HCT116 (cell line): ENCODE data around the gene SLC28A2. TPM values are rescaled to one million over a fixed set of nuclear protein-coding genes. Genes with fewer than 3 reads are reported as not detected.

Source experiments
- ATAC-seq: fragments of 200-7000 bp; cut with Tn5 transposase; 2 replicates; pipeline ENCODE4 v1.9.1; 2020; ENCODE audit warnings: mild to moderate bottlenecking, moderate library complexity
- BruUV-seq: library from RNA; stranded (reverse); fragments of 400-500 nt; replicated peaks from 2 replicates; lab custom pipeline; 2021; lab: Mats Ljungman, UMichigan
- CTCF ChIA-PET: fragments of 300-600 bp; sonication (Branson Sonifier 250); formaldehyde crosslinking; loops from one replicate; lab custom pipeline; 2021; ENCODE audit warnings: antibody characterized with exemption; lab: Charles Lee
- POLR2A ChIA-PET: fragments of 300-600, 350-600 bp; sonication (Branson Sonifier 250); formaldehyde crosslinking; loops from one replicate; lab custom pipeline; 2021; ENCODE audit warnings: antibody characterized with exemption; lab: Charles Lee
- RAD21 ChIA-PET, 2 experiments: fragments of 300-600 bp; sonication (Branson Sonifier 250); formaldehyde crosslinking; loops; one replicate each; lab custom pipeline; 2023; ENCODE audit warnings: low total read pairs in 2 of 2; ENCODE audit not compliant: uncharacterized antibody in 2 of 2, unreplicated experiment in 2 of 2, low non-redundant PET in 1 of 2; lab: Charles Lee
- DNase-seq: peaks from one replicate; pipeline ENCODE4 v3.0.0-alpha.2; 2010; ENCODE audit warnings: low read depth, low spot score
- H2AFZ ChIP-seq: fragments of 200-600 bp; shearing (Covaris generic), sonication (generic); 2 replicates; pipeline ENCODE4 v1.6.1; 2017; ENCODE audit warnings: low read depth, mixed run types, mixed read lengths, antibody characterized with exemption, low read length; ENCODE audit not compliant: poor library complexity, severe bottlenecking
- H3K27ac ChIP-seq: 2 replicates; pipeline ENCODE4 v1.5.1; 2012; ENCODE audit warnings: low read depth, low read length
- H3K27me3 ChIP-seq: fragments of 200-600 bp; sonication (generic); 2 replicates; pipeline ENCODE4 v1.6.1; 2016; ENCODE audit warnings: mixed run types, low read length, mixed read lengths; ENCODE audit not compliant: insufficient read depth
- H3K36me3 ChIP-seq, 2 experiments: fragments of 200-500 bp in 1 of 2; fragments of 200-600 bp in 1 of 2; sonication (Bioruptor generic) in 1 of 2; sonication (generic) in 1 of 2; 2 replicates each; pipeline versions ENCODE4 v1.5.1 to v1.6.1; 2014 to 2016; ENCODE audit warnings: low read length in 2 of 2, inconsistent platforms in 1 of 2, mixed read lengths in 1 of 2, mixed run types in 1 of 2; ENCODE audit not compliant: insufficient read depth in 2 of 2, control insufficient read depth in 1 of 2
- H3K4me1 ChIP-seq, 2 experiments: fragments of 200-600 bp in 1 of 2; sonication (generic) in 1 of 2; 2 replicates each; pipeline versions ENCODE4 v1.5.1 to v1.6.1; 2012 to 2017; ENCODE audit warnings: low read length in 2 of 2, inconsistent platforms in 1 of 2, mild to moderate bottlenecking in 1 of 2, mixed read lengths in 1 of 2, mixed run types in 1 of 2, moderate library complexity in 1 of 2; ENCODE audit not compliant: insufficient read depth in 2 of 2, control insufficient read depth in 1 of 2
- H3K4me2 ChIP-seq: fragments of 200-600 bp; sonication (generic); 2 replicates; pipeline ENCODE4 v1.6.1; 2017; ENCODE audit warnings: mixed run types, low read length, mixed read lengths
- H3K4me3 ChIP-seq, 2 experiments: fragments of 200-600 bp in 1 of 2; sonication (generic) in 1 of 2; replicated peaks in 1 of 2; 2 replicates each; pipeline ENCODE4 v1.5.1; 2011 to 2016; ENCODE audit warnings: low read length in 2 of 2, control low read depth in 1 of 2, low read depth in 1 of 2, mild to moderate bottlenecking in 1 of 2, mixed read lengths in 1 of 2, mixed run types in 1 of 2
- H3K79me2 ChIP-seq: fragments of 200-600 bp; sonication (generic); 2 replicates; pipeline ENCODE4 v1.6.1; 2017; ENCODE audit warnings: mild to moderate bottlenecking, mixed run types, low read length, moderate library complexity, mixed read lengths; ENCODE audit not compliant: insufficient read depth
- H3K9ac ChIP-seq: fragments of 200-600 bp; sonication (generic); 2 replicates; pipeline ENCODE4 v1.6.1; 2016; ENCODE audit warnings: low read length, mixed read lengths
- H3K9me2 ChIP-seq: fragments of 200-600 bp; sonication (generic), shearing (Covaris generic); 2 replicates; pipeline ENCODE4 v1.6.1; 2017; ENCODE audit warnings: mixed run types, mild to moderate bottlenecking, moderate library complexity; ENCODE audit not compliant: insufficient read depth
- H3K9me3 ChIP-seq, 2 experiments: fragments of 200-500 bp in 1 of 2; fragments of 200-600 bp in 1 of 2; sonication (Bioruptor generic) in 1 of 2; sonication (generic) in 1 of 2; 2 replicates each; pipeline ENCODE4 v1.6.1; 2014 to 2017; ENCODE audit warnings: low read length in 2 of 2, mixed read lengths in 2 of 2, inconsistent platforms in 1 of 2, low read depth in 1 of 2, mild to moderate bottlenecking in 1 of 2, mixed run types in 1 of 2, moderate library complexity in 1 of 2; ENCODE audit not compliant: control insufficient read depth in 1 of 2, insufficient read depth in 1 of 2
- H4K20me1 ChIP-seq: fragments of 200-600 bp; sonication (generic), shearing (Covaris generic); 2 replicates; pipeline ENCODE4 v1.6.1; 2017; ENCODE audit warnings: mixed run types, mild to moderate bottlenecking, moderate library complexity; ENCODE audit not compliant: insufficient read depth
- CEBPB ChIP-seq: IDR thresholded peaks from 2 replicates; pipeline ENCODE4 v1.6.1; 2012; ENCODE audit warnings: low read depth
- EGR1 ChIP-seq: IDR thresholded peaks from 2 replicates; pipeline ENCODE4 v1.6.1; 2012; ENCODE audit warnings: low read depth
- FOSL1 ChIP-seq: IDR thresholded peaks from 2 replicates; pipeline ENCODE4 v1.6.1; 2012; ENCODE audit warnings: low read depth
- POLR2AphosphoS5 ChIP-seq: IDR thresholded peaks from 2 replicates; pipeline ENCODE4 v1.6.1; 2011; ENCODE audit warnings: mild to moderate bottlenecking, low read depth, low read length, moderate library complexity
- SRF ChIP-seq: IDR thresholded peaks from 2 replicates; pipeline ENCODE4 v1.6.1; 2012; ENCODE audit warnings: low read depth
- TCF7L2 ChIP-seq: IDR thresholded peaks from 2 replicates; pipeline ENCODE4 v1.7.0; 2011; ENCODE audit warnings: borderline replicate concordance, inconsistent platforms; ENCODE audit not compliant: insufficient read depth, insufficient read length; ENCODE audit errors: extremely low read depth
- YY1 ChIP-seq: IDR thresholded peaks from 2 replicates; pipeline ENCODE4 v1.6.1; 2011; ENCODE audit warnings: low read length, low read depth, moderate library complexity, mild to moderate bottlenecking; ENCODE audit not compliant: insufficient replicate concordance; ENCODE audit errors: extremely low read depth
- ZBTB33 ChIP-seq: IDR thresholded peaks from 2 replicates; pipeline ENCODE4 v1.6.1; 2011; ENCODE audit warnings: mild to moderate bottlenecking, low read length, moderate library complexity; ENCODE audit not compliant: insufficient replicate concordance; ENCODE audit errors: extremely low read depth
- ZFX ChIP-seq: fragments of 450-650 bp; IDR thresholded peaks from 2 replicates; pipeline ENCODE4 v1.6.1; 2017
- ZNF274 ChIP-seq: fragments of 200-500 bp; sonication (Bioruptor generic); IDR thresholded peaks from 2 replicates; pipeline ENCODE4 v1.6.1; 2014; ENCODE audit warnings: mild to moderate bottlenecking, low read depth, low read length, inconsistent platforms
- intact Hi-C: fragments of 100-400 bp; cut with micrococcal nuclease; formaldehyde crosslinking; loops from 2 replicates; pipeline ENCODE4 v1.10.0; 2022
- total RNA-seq: library from RNA; stranded (reverse); gene quantifications from one replicate; pipeline ENCODE4 v1.2.1, GENCODE V29; 2021; ENCODE audit not compliant: unreplicated experiment

SLC28A2 gene
- total RNA-seq, 1 experiment from 2014 or later = not detected

GRCh38 chr15:45306105-45306504 is 54.1 kb downstream of the SLC28A2 start:
- CTCF ChIA-PET = interaction anchor here (0.9 kb wide), 1 partner anchor 143 kb away, joined by 5 read pairs; no protein-coding TSS in a partner anchor
- Histone ChIP-seq H3K4me1 (peaks cover 0 to 4% of the 10 kb centered on the region in 2 experiments; a peak in 1 of 4 replicates), H4K20me1 (no peaks in the 10 kb centered on the region), H3K4me2 (no peak overlapping the region), H3K27ac (no peak overlapping the region), H3K4me3 (no peak overlapping the region), H3K36me3 (no peaks in the 10 kb centered on the region), H3K27me3 (no peaks in the 10 kb centered on the region), H3K79me2 (no peaks in the 10 kb centered on the region), H3K9ac (no peak overlapping the region), H3K9me3 (no peaks in the 10 kb centered on the region), H3K9me2 (no peaks in the 10 kb centered on the region), H2AFZ (no peak overlapping the region)
- TF ChIP-seq CEBPB (no peak), FOSL1 (no peak), SRF (no peak), POLR2AphosphoS5 (no peak), EGR1 (no peak), ZFX (no peak), ZBTB33 (no peak), YY1 (no peak), TCF7L2 (no peak), ZNF274 (no peak)
- intact Hi-C loops = no loop called here
- ATAC-seq (no peak), DNase-seq (no peak)
- no TSS peak for BruUV-seq
- RAD21 ChIA-PET = no interaction called here
- POLR2A ChIA-PET = no interaction called here
